ENCODE measurements around the gene C17orf107. TPM values are rescaled to one million over a fixed set of nuclear protein-coding genes. Genes with fewer than 3 reads are reported as not detected.

The C17orf107 gene
- total and polyA plus RNA-seq, 2 of the 13 experiments (the other 11 are each of a cell fraction or from before 2014, with no cell fraction given), result 0.20 to 0.59 TPM

GRCh38 chr17:4951486-4951885 lies 52.1 kb downstream of the C17orf107 start:
- FAIRE-seq (no peak), ATAC-seq (no peak), DNase-seq (ENCODE audit: low spot score) (no peak)
- Histone ChIP-seq H3K9me3 (ENCODE audit: low read length) (no peaks in the 10 kb centered on the region), H3K4me2 (ENCODE audit: low read depth, low read length) (peak overlapping the region; percentile 93), H3K27me3 (ENCODE audit: control insufficient read depth in 1 of 2, insufficient read depth in 2 of 2, low read length in 2 of 2) (no peaks in the 10 kb centered on the region; a peak in 1 of 5 replicates), H3K79me2 (ENCODE audit: insufficient read depth, low read length) (peaks cover 28% of the 10 kb centered on the region), H3K36me3 (replicated peaks in 1 of 2; ENCODE audit: control insufficient read depth in 1 of 2, insufficient read depth in 2 of 2, low read length in 2 of 2) (peaks cover 2 to 11% of the 10 kb centered on the region in 2 experiments; a peak in 3 of 5 replicates), H3K27ac (ENCODE audit: extremely low read length, insufficient read depth, low read length) (peak overlapping the region; percentile 99), H4K20me1 (ENCODE audit: insufficient read depth, low read length) (peaks cover 11% of the 10 kb centered on the region), H3K9ac (ENCODE audit: insufficient read depth, low read depth, low read length) (peak overlapping the region; percentile 84), H2AFZ (ENCODE audit: low read length) (no peak overlapping the region), H3K4me3 (replicated peaks in 1 of 3; ENCODE audit: insufficient read depth in 1 of 3, low read depth in 2 of 3, low read length in 3 of 3) (peak overlapping the region; percentile 52 to 88 (median 86)), H3K4me1 (ENCODE audit: insufficient read depth, low read length) (peaks cover 44% of the 10 kb centered on the region)
- no TSS peak for BruUV-seq (replicated peaks)
- in situ Hi-C loops (cut with HindIII; ENCODE audit: extremely low pct_ligation_motif_present, low pct_unique_long_range_greater_than_20kb), result no loop called here
- TF ChIP-seq ZNF878 (CRISPR knock-in tag; IDR thresholded peaks at IDR 0.05) (0 out of 2 replicates have a peak, but pooled peaks have one; percentile 15), ZNF17 (CRISPR knock-in tag; IDR thresholded peaks at IDR 0.05) (no peak)
- 10% methylated on average over 3 of the region's 3 CpGs for WGBS (ENCODE audit: low lambda C conversion rate)
- ChIA-PET CTCF (ENCODE audit: low intra/inter-chr PET ratio, low total read pairs) (no interaction called here), POLR2A (interaction anchor here (0.7 to 10.0 kb wide), 8 partner anchors 8 to 155 kb away, joined by 3 to 273 read pairs (median 5); partner anchors contain the start of genes PSMB6, RNF167, SLC25A11 and SPAG7)
- intact Hi-C loops (cut with micrococcal nuclease; ENCODE audit: unreplicated experiment), result loop anchor here (5.0 kb wide), 1 partner anchor 44 kb away; no protein-coding TSS in a partner anchor

Other genes with a start within 250 kb of the C17orf107 start
- gene PELP1, start 195.4 kb upstream of the C17orf107 start, total RNA-seq (2016; rRNA removed; fragmentation: Illumina TruSeq; extraction: Trizol), result 27.8 and 33.2 TPM in 2 replicates
- 14.9 and 22.5 TPM in 2 replicates for gene PELP1, start 195.4 kb upstream of the C17orf107 start, polyA plus RNA-seq (2011; rRNA removed)
- 15.5 and 21.5 TPM in 2 replicates for gene ARRB2, start 188.9 kb upstream of the C17orf107 start, total RNA-seq (2016; rRNA removed; fragmentation: Illumina TruSeq; extraction: Trizol)
- 49.2 and 58.4 TPM in 2 replicates for gene ARRB2, start 188.9 kb upstream of the C17orf107 start, polyA plus RNA-seq (2011; rRNA removed)
- gene MED11, start 168.1 kb upstream of the C17orf107 start, total RNA-seq (2016; rRNA removed; fragmentation: Illumina TruSeq; extraction: Trizol), result 20.2 and 25.1 TPM in 2 replicates
- gene MED11, start 168.1 kb upstream of the C17orf107 start, polyA plus RNA-seq (2011; rRNA removed), result 36.2 and 39.0 TPM in 2 replicates
- gene ZMYND15, start 159.7 kb upstream of the C17orf107 start, total RNA-seq (2016; rRNA removed; fragmentation: Illumina TruSeq; extraction: Trizol), result 0.15 and 0.24 TPM in 2 replicates
- gene ZMYND15, start 159.7 kb upstream of the C17orf107 start, polyA plus RNA-seq (2011; rRNA removed), result 2.7 and 3.6 TPM in 2 replicates
- gene CXCL16, start 159.6 kb upstream of the C17orf107 start, total RNA-seq (2016; rRNA removed; fragmentation: Illumina TruSeq; extraction: Trizol), result 5.4 and 9.4 TPM in 2 replicates
- 101 and 142 TPM in 2 replicates for gene CXCL16, start 159.6 kb upstream of the C17orf107 start, polyA plus RNA-seq (2011; rRNA removed)
- gene TM4SF5, start 127.7 kb upstream of the C17orf107 start, total RNA-seq (2016; rRNA removed; fragmentation: Illumina TruSeq; extraction: Trizol), result 15.6 and 30.1 TPM in 2 replicates
- gene TM4SF5, start 127.7 kb upstream of the C17orf107 start, polyA plus RNA-seq (2011; rRNA removed), result 126 and 152 TPM in 2 replicates
- not detected in 2 replicates for gene VMO1, start 113.2 kb upstream of the C17orf107 start, total RNA-seq (2016; rRNA removed; fragmentation: Illumina TruSeq; extraction: Trizol)
- 0.13 TPM in 1 of 2 replicates, not detected in the other for gene VMO1, start 113.2 kb upstream of the C17orf107 start, polyA plus RNA-seq (2011; rRNA removed)
- gene GLTPD2, start 110.6 kb upstream of the C17orf107 start, total RNA-seq (2016; rRNA removed; fragmentation: Illumina TruSeq; extraction: Trizol), result 6.0 and 12.9 TPM in 2 replicates
- gene GLTPD2, start 110.6 kb upstream of the C17orf107 start, polyA plus RNA-seq (2011; rRNA removed), result 7.5 and 14.9 TPM in 2 replicates
- gene PSMB6, start 103.4 kb upstream of the C17orf107 start, total RNA-seq (2016; rRNA removed; fragmentation: Illumina TruSeq; extraction: Trizol), result 264 and 335 TPM in 2 replicates
- 277 and 298 TPM in 2 replicates for gene PSMB6, start 103.4 kb upstream of the C17orf107 start, polyA plus RNA-seq (2011; rRNA removed)
- gene PLD2, start 92.4 kb upstream of the C17orf107 start, total RNA-seq (2016; rRNA removed; fragmentation: Illumina TruSeq; extraction: Trizol), result 7.8 and 13.4 TPM in 2 replicates
- gene PLD2, start 92.4 kb upstream of the C17orf107 start, polyA plus RNA-seq (2011; rRNA removed), result 29.7 and 45.8 TPM in 2 replicates
- gene MINK1, start 66.2 kb upstream of the C17orf107 start, total RNA-seq (2016; rRNA removed; fragmentation: Illumina TruSeq; extraction: Trizol), result 15.2 and 17.2 TPM in 2 replicates
- 63.9 and 75.5 TPM in 2 replicates for gene MINK1, start 66.2 kb upstream of the C17orf107 start, polyA plus RNA-seq (2011; rRNA removed)
- gene CHRNE, start 3.6 kb downstream of the C17orf107 start, total RNA-seq (2016; rRNA removed; fragmentation: Illumina TruSeq; extraction: Trizol), result 0.25 and 0.53 TPM in 2 replicates
- 0.59 and 1.3 TPM in 2 replicates for gene CHRNE, start 3.6 kb downstream of the C17orf107 start, polyA plus RNA-seq (2011; rRNA removed)
- not detected in 2 replicates for gene GP1BA, start 32.7 kb downstream of the C17orf107 start, total RNA-seq (2016; rRNA removed; fragmentation: Illumina TruSeq; extraction: Trizol)
- not detected in 2 replicates for gene GP1BA, start 32.7 kb downstream of the C17orf107 start, polyA plus RNA-seq (2011; rRNA removed)
- gene SLC25A11, start 40.5 kb downstream of the C17orf107 start, total RNA-seq (2016; rRNA removed; fragmentation: Illumina TruSeq; extraction: Trizol), result 47.2 and 47.9 TPM in 2 replicates
- 35.0 and 35.4 TPM in 2 replicates for gene SLC25A11, start 40.5 kb downstream of the C17orf107 start, polyA plus RNA-seq (2011; rRNA removed)
- gene RNF167, start 40.7 kb downstream of the C17orf107 start, total RNA-seq (2016; rRNA removed; fragmentation: Illumina TruSeq; extraction: Trizol), result 35.7 and 44.1 TPM in 2 replicates
- gene RNF167, start 40.7 kb downstream of the C17orf107 start, polyA plus RNA-seq (2011; rRNA removed), result 45.4 and 49.9 TPM in 2 replicates
- gene PFN1, start 49.0 kb downstream of the C17orf107 start, total RNA-seq (2016; rRNA removed; fragmentation: Illumina TruSeq; extraction: Trizol), result 494 and 520 TPM in 2 replicates
- gene PFN1, start 49.0 kb downstream of the C17orf107 start, polyA plus RNA-seq (2011; rRNA removed), result 589 and 613 TPM in 2 replicates
- gene ENO3, start 51.6 kb downstream of the C17orf107 start, total RNA-seq (2016; rRNA removed; fragmentation: Illumina TruSeq; extraction: Trizol), result 59.8 and 68.2 TPM in 2 replicates
- 51.9 and 69.8 TPM in 2 replicates for gene ENO3, start 51.6 kb downstream of the C17orf107 start, polyA plus RNA-seq (2011; rRNA removed)
- gene SPAG7, start 68.3 kb downstream of the C17orf107 start, total RNA-seq (2016; rRNA removed; fragmentation: Illumina TruSeq; extraction: Trizol), result 59.0 and 74.8 TPM in 2 replicates
- 46.6 and 51.0 TPM in 2 replicates for gene SPAG7, start 68.3 kb downstream of the C17orf107 start, polyA plus RNA-seq (2011; rRNA removed)
- 4.0 and 4.1 TPM in 2 replicates for gene CAMTA2, start 88.1 kb downstream of the C17orf107 start, total RNA-seq (2016; rRNA removed; fragmentation: Illumina TruSeq; extraction: Trizol)
- gene CAMTA2, start 88.1 kb downstream of the C17orf107 start, polyA plus RNA-seq (2011; rRNA removed), result 7.1 and 8.9 TPM in 2 replicates
- gene INCA1, start 98.0 kb downstream of the C17orf107 start, total RNA-seq (2016; rRNA removed; fragmentation: Illumina TruSeq; extraction: Trizol), result 0.35 and 0.93 TPM in 2 replicates
- 2.6 and 3.3 TPM in 2 replicates for gene INCA1, start 98.0 kb downstream of the C17orf107 start, polyA plus RNA-seq (2011; rRNA removed)
- gene KIF1C, start 98.4 kb downstream of the C17orf107 start, total RNA-seq (2016; rRNA removed; fragmentation: Illumina TruSeq; extraction: Trizol), result 79.0 and 104 TPM in 2 replicates
- gene KIF1C, start 98.4 kb downstream of the C17orf107 start, polyA plus RNA-seq (2011; rRNA removed), result 70.0 and 77.7 TPM in 2 replicates
- 0.13 TPM in 1 of 2 replicates, not detected in the other for gene SLC52A1, start 135.9 kb downstream of the C17orf107 start, total RNA-seq (2016; rRNA removed; fragmentation: Illumina TruSeq; extraction: Trizol)
- gene SLC52A1, start 135.9 kb downstream of the C17orf107 start, polyA plus RNA-seq (2011; rRNA removed), result 0.03 TPM in 1 of 2 replicates, not detected in the other
- not detected in 2 replicates for gene ZFP3, start 178.9 kb downstream of the C17orf107 start, total RNA-seq (2016; rRNA removed; fragmentation: Illumina TruSeq; extraction: Trizol)
- gene ZFP3, start 178.9 kb downstream of the C17orf107 start, polyA plus RNA-seq (2011; rRNA removed), result not detected in 2 replicates
- gene ZNF232, start 212.3 kb downstream of the C17orf107 start, total RNA-seq (2016; rRNA removed; fragmentation: Illumina TruSeq; extraction: Trizol), result 28.7 and 35.4 TPM in 2 replicates
- gene ZNF232, start 212.3 kb downstream of the C17orf107 start, polyA plus RNA-seq (2011; rRNA removed), result 7.8 and 9.2 TPM in 2 replicates
- 0.04 TPM in 2 replicates for gene USP6, start 216.5 kb downstream of the C17orf107 start, total RNA-seq (2016; rRNA removed; fragmentation: Illumina TruSeq; extraction: Trizol)
- not detected in 2 replicates for gene USP6, start 216.5 kb downstream of the C17orf107 start, polyA plus RNA-seq (2011; rRNA removed)

Measured in HepG2 (cell line).